H9 (cell line): ENCODE results near the gene PPP2R3A. TPM values are rescaled to one million over a fixed set of nuclear protein-coding genes. Genes with fewer than 3 reads are reported as not detected.

Source experiments
- DNase-seq: peaks from one replicate; pipeline ENCODE4 v3.0.0-alpha.2; 2017
- H2AFZ ChIP-seq: one replicate; pipeline ENCODE4 v1.6.1; 2013; ENCODE audit warnings: mild to moderate bottlenecking, low read length, control low read depth, moderate library complexity
- H2AK5ac ChIP-seq: 2 replicates; pipeline ENCODE4 v1.6.1; 2013; ENCODE audit warnings: low read length, control low read depth, mixed read lengths; ENCODE audit not compliant: insufficient read length
- H2BK120ac ChIP-seq: one replicate; pipeline ENCODE4 v1.6.1; 2013; ENCODE audit warnings: low read depth, mild to moderate bottlenecking, low read length, control low read depth, inconsistent platforms; ENCODE audit not compliant: poor library complexity, severe bottlenecking
- H2BK12ac ChIP-seq: 2 replicates; pipeline ENCODE4 v1.6.1; 2013; ENCODE audit warnings: low read length, control low read depth, mixed read lengths, low read depth; ENCODE audit not compliant: insufficient read length
- H2BK15ac ChIP-seq: 2 replicates; pipeline ENCODE4 v1.6.1; 2013; ENCODE audit warnings: low read depth, low read length, control low read depth
- H2BK20ac ChIP-seq: one replicate; pipeline ENCODE4 v1.6.1; 2013; ENCODE audit warnings: low read depth, mild to moderate bottlenecking, low read length, control low read depth, inconsistent platforms; ENCODE audit not compliant: poor library complexity, severe bottlenecking
- H2BK5ac ChIP-seq: 2 replicates; pipeline ENCODE4 v1.6.1; 2013; ENCODE audit warnings: low read length, control low read depth, mixed read lengths; ENCODE audit not compliant: insufficient read length
- H3K14ac ChIP-seq: 2 replicates; pipeline ENCODE4 v1.6.1; 2013; ENCODE audit warnings: low read length, control low read depth; ENCODE audit not compliant: insufficient read depth
- H3K18ac ChIP-seq: 2 replicates; pipeline ENCODE4 v1.6.1; 2013; ENCODE audit warnings: low read depth, mild to moderate bottlenecking, mixed read lengths, low read length, control low read depth; ENCODE audit not compliant: insufficient read length
- H3K23ac ChIP-seq: 2 replicates; pipeline ENCODE4 v1.6.1; 2013; ENCODE audit warnings: low read length, control low read depth, mixed read lengths, low read depth; ENCODE audit not compliant: insufficient read length
- H3K23me2 ChIP-seq: 2 replicates; pipeline ENCODE4 v1.6.1; 2013; ENCODE audit warnings: low read depth, mild to moderate bottlenecking, mixed read lengths, low read length, control low read depth; ENCODE audit not compliant: insufficient read length, poor library complexity, severe bottlenecking
- H3K27ac ChIP-seq: 2 replicates; pipeline ENCODE4 v1.5.1; 2013; ENCODE audit warnings: low read length, control low read depth, mixed read lengths, low read depth; ENCODE audit not compliant: insufficient read length
- H3K27me3 ChIP-seq: 2 replicates; pipeline ENCODE4 v1.6.1; 2013; ENCODE audit warnings: low read length, control low read depth, inconsistent platforms; ENCODE audit not compliant: insufficient read depth
- H3K4ac ChIP-seq: 2 replicates; pipeline ENCODE4 v1.6.1; 2013; ENCODE audit warnings: low read depth, mild to moderate bottlenecking, control low read depth, inconsistent platforms, low read length, moderate library complexity
- H3K4me1 ChIP-seq: 2 replicates; pipeline ENCODE4 v1.6.1; 2013; ENCODE audit warnings: low read length, control low read depth, inconsistent platforms; ENCODE audit not compliant: insufficient read depth
- H3K4me2 ChIP-seq: 2 replicates; pipeline ENCODE4 v1.6.1; 2013; ENCODE audit warnings: low read length, control low read depth, mixed read lengths; ENCODE audit not compliant: insufficient read length, insufficient read depth
- H3K56ac ChIP-seq: 2 replicates; pipeline ENCODE4 v1.6.1; 2013; ENCODE audit warnings: low read depth, mild to moderate bottlenecking, mixed read lengths, low read length, control low read depth; ENCODE audit not compliant: insufficient read length
- H3K79me1 ChIP-seq: 2 replicates; pipeline ENCODE4 v1.6.1; 2013; ENCODE audit warnings: low read depth, mild to moderate bottlenecking, moderate library complexity, low read length, control low read depth, inconsistent platforms; ENCODE audit not compliant: insufficient read depth, poor library complexity, severe bottlenecking
- H3K79me2 ChIP-seq: 2 replicates; pipeline ENCODE4 v1.6.1; 2013; ENCODE audit warnings: low read length, control low read depth, inconsistent platforms; ENCODE audit not compliant: insufficient read depth
- H3K9ac ChIP-seq: 2 replicates; pipeline ENCODE4 v1.6.1; 2013; ENCODE audit warnings: low read length, control low read depth, mixed read lengths; ENCODE audit not compliant: insufficient read length; ENCODE audit errors: extremely low read depth
- H3K9me3 ChIP-seq: one replicate; pipeline ENCODE4 v1.6.1; 2013; ENCODE audit warnings: low read depth, low read length, inconsistent platforms; ENCODE audit not compliant: control insufficient read depth
- H3T11ph ChIP-seq: one replicate; pipeline ENCODE4 v1.6.1; 2013; ENCODE audit warnings: mild to moderate bottlenecking, low read length, control low read depth, inconsistent platforms
- H4K20me1 ChIP-seq: one replicate; pipeline ENCODE4 v1.6.1; 2013; ENCODE audit not compliant: control insufficient read depth, insufficient read length, insufficient read depth
- H4K5ac ChIP-seq: 2 replicates; pipeline ENCODE4 v1.6.1; 2013; ENCODE audit warnings: low read depth, mild to moderate bottlenecking, mixed read lengths, low read length, control low read depth; ENCODE audit not compliant: insufficient read length
- H4K8ac ChIP-seq: replicated peaks from 2 replicates; pipeline ENCODE4 v1.6.1; 2013; ENCODE audit warnings: low read length, control low read depth, mixed read lengths, low read depth; ENCODE audit not compliant: insufficient read length
- H4K91ac ChIP-seq: 2 replicates; pipeline ENCODE4 v1.6.1; 2013; ENCODE audit warnings: low read depth, mild to moderate bottlenecking, moderate library complexity, mixed read lengths, low read length, control low read depth; ENCODE audit not compliant: insufficient read length
- H3K27ac Mint-ChIP-seq, 3 experiments: 2 replicates in 2 of 3; 3 replicates in 1 of 3; pipeline ENCODE4 v1.8.0; 2020 to 2021; ENCODE audit warnings: mixed read lengths in 3 of 3, mild to moderate bottlenecking in 1 of 3, moderate library complexity in 1 of 3
- H3K27me3 Mint-ChIP-seq: 2 replicates; pipeline ENCODE4 v1.8.0; 2021; ENCODE audit warnings: low read depth, mild to moderate bottlenecking, moderate library complexity, mixed read lengths
- H3K36me3 Mint-ChIP-seq, 3 experiments: 2 replicates in 2 of 3; 3 replicates in 1 of 3; pipeline ENCODE4 v1.8.0; 2020 to 2021; ENCODE audit warnings: low read depth in 3 of 3, mixed read lengths in 3 of 3; ENCODE audit not compliant: insufficient read depth in 1 of 3
- H3K4me1 Mint-ChIP-seq, 2 experiments: 2 replicates each; pipeline ENCODE4 v1.8.0; 2020; ENCODE audit warnings: mixed read lengths in 2 of 2
- H3K4me3 Mint-ChIP-seq, 2 experiments: 2 replicates in 1 of 2; 3 replicates in 1 of 2; pipeline ENCODE4 v1.8.0; 2020 to 2021; ENCODE audit warnings: mild to moderate bottlenecking in 2 of 2, mixed read lengths in 2 of 2, moderate library complexity in 1 of 2
- H3K9me3 Mint-ChIP-seq, 2 experiments: 2 replicates in 1 of 2; 3 replicates in 1 of 2; pipeline ENCODE4 v1.8.0; 2020; ENCODE audit warnings: mild to moderate bottlenecking in 2 of 2, mixed read lengths in 2 of 2, moderate library complexity in 1 of 2
- WGBS: extraction: QIAGEN DNeasy Blood & Tissue Kit; methylation state at CpG from one replicate; pipeline ENCODE4 v1.1.7; 2013; ENCODE audit warnings: missing lambda C conversion rate, low lambda C conversion rate, mixed read lengths; ENCODE audit not compliant: insufficient read length; ENCODE audit errors: extremely low coverage; 5-methylcytosine and 5-hydroxymethylcytosine counted together
- total RNA-seq: library from RNA; stranded (reverse); gene quantifications from 2 replicates; pipeline ENCODE4 v1.2.1, GENCODE V29; 2021
- TF ChIP-seq, protein P1 (sequence below): fragments of 200-600 bp; sonication (generic); conservative IDR thresholded peaks from 3 replicates; pipeline ENCODE4 v1.8.0; 2021; ENCODE audit warnings: antibody characterized with exemption, mild to moderate bottlenecking

PPP2R3A gene
- total RNA-seq, 1 experiment from 2014 or later: 12.4 TPM

DNA sequence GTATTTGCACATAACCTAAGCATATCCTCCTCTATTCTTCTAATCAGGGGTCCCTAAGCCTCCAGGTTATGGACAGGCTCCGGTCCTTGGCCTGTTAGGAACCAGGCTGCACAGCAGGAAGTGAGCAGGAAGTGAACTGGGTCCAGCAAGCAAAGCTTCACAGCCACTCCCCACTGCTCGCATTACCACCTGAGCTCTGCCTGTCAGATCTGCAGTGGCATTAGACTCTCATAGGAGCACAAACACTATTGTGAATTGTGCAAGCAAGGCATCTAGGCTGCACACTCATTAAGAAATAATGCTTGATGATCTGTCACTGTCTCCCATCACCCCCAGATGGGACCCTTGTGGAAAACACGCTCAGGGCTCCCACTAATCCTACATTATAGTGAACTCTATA, 220.8 kb downstream of the PPP2R3A start:
- no peaks in the 10 kb centered on the region for H3K27me3 ChIP-seq
- H4K5ac ChIP-seq: no peak overlapping the region
- H3K56ac ChIP-seq: no peak overlapping the region
- no peak overlapping the region for H4K91ac ChIP-seq
- H3K4me1 Mint-ChIP-seq: peaks cover 38 to 42% of the 10 kb centered on the region in 2 experiments
- H4K8ac ChIP-seq: no peak overlapping the region
- H3K4ac ChIP-seq: no peak overlapping the region
- H3K4me1 ChIP-seq: no peaks in the 10 kb centered on the region; the same call in 1 of the 2 replicates
- no peak overlapping the region for H2BK12ac ChIP-seq
- TF ChIP-seq, protein P1, sequence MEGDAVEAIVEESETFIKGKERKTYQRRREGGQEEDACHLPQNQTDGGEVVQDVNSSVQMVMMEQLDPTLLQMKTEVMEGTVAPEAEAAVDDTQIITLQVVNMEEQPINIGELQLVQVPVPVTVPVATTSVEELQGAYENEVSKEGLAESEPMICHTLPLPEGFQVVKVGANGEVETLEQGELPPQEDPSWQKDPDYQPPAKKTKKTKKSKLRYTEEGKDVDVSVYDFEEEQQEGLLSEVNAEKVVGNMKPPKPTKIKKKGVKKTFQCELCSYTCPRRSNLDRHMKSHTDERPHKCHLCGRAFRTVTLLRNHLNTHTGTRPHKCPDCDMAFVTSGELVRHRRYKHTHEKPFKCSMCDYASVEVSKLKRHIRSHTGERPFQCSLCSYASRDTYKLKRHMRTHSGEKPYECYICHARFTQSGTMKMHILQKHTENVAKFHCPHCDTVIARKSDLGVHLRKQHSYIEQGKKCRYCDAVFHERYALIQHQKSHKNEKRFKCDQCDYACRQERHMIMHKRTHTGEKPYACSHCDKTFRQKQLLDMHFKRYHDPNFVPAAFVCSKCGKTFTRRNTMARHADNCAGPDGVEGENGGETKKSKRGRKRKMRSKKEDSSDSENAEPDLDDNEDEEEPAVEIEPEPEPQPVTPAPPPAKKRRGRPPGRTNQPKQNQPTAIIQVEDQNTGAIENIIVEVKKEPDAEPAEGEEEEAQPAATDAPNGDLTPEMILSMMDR: no peak
- no peaks in the 10 kb centered on the region for H3K27me3 Mint-ChIP-seq
- peaks cover 2 to 8% (median 4%) of the 10 kb centered on the region in 3 experiments; a peak in 5 of 7 replicates for H3K36me3 Mint-ChIP-seq
- no peak overlapping the region for H2BK15ac ChIP-seq
- no peak overlapping the region for H3K4me3 Mint-ChIP-seq
- H3T11ph ChIP-seq: no peak overlapping the region
- peaks cover 68% of the 10 kb centered on the region for H3K79me2 ChIP-seq
- no peak overlapping the region for H2AK5ac ChIP-seq
- H3K23me2 ChIP-seq: no peaks in the 10 kb centered on the region
- H3K4me2 ChIP-seq: no peak overlapping the region
- no peak overlapping the region for H3K27ac ChIP-seq
- H2AFZ ChIP-seq: no peak overlapping the region
- no peak overlapping the region for H2BK5ac ChIP-seq
- no peak overlapping the region for H2BK120ac ChIP-seq
- WGBS: no CpG with 5 or more reads among the region's 3 CpGs
- no peak for DNase-seq
- no peaks in the 10 kb centered on the region for H3K9me3 Mint-ChIP-seq
- no peak overlapping the region for H2BK20ac ChIP-seq
- H3K23ac ChIP-seq: no peak overlapping the region
- H4K20me1 ChIP-seq: no peaks in the 10 kb centered on the region
- no peak overlapping the region for H3K9ac ChIP-seq
- no peak overlapping the region for H3K14ac ChIP-seq
- H3K27ac Mint-ChIP-seq: no peak overlapping the region
- H3K9me3 ChIP-seq: no peaks in the 10 kb centered on the region
- H3K79me1 ChIP-seq: peaks cover 8% of the 10 kb centered on the region
- no peak overlapping the region for H3K18ac ChIP-seq
